Measurements from ENCODE around the gene RAPGEF6. TPM values are rescaled to one million over a fixed set of nuclear protein-coding genes. Genes with fewer than 3 reads are reported as not detected.
"Not testable (repeated sequence)": the region's sequence is repeated elsewhere in the genome, so short reads cannot be mapped to it uniquely, and the experiment has no call there.

The RAPGEF6 gene
- total RNA-seq, 2 donors from 2014 or later, result 15.5 to 43.0 TPM

GRCh38 chr5:131627207-131627865, 7.7 kb downstream of the RAPGEF6 start:
- WGBS, result 60% methylated on average over 4 of the region's 4 CpGs
- Histone ChIP-seq H3K27me3 (replicated peaks; ENCODE audit: insufficient read depth) (no peaks in the 10 kb centered on the region), H3K9me3 (no peaks in the 10 kb centered on the region), H3K4me3 (no peak overlapping the region), H3K4me1 (replicated peaks) (no peaks in the 10 kb centered on the region), H3K36me3 (no peaks in the 10 kb centered on the region), H3K27ac (no peak overlapping the region)
- TF ChIP-seq CTCF (IDR thresholded peaks at IDR 0.05) (no peak), POLR2AphosphoS5 (IDR thresholded peaks at IDR 0.05) (no peak), POLR2A (IDR thresholded peaks at IDR 0.05) (no peak)
- no peak for DNase-seq (ENCODE audit: low spot score)
- intact Hi-C loops (cut with DNase I), result no loop called here

DNA sequence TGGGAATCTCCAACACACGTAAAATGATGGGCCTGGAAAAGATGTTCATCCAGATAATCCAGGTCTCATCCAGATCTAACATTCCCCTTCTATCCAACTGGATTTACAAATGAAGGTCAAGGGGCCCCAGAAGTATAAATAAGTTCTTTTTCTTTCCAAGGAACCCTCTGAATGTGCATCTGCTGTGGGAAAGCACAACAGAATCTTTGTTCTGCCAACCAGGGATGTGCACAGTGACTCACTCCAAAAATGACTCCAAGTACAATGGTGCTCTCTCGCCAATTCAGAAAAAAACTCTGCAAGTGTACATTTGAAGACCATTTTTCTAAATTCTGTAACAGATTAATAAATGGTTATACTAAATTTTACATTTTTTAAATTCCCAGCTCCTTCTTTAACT, 12.4 kb downstream of the RAPGEF6 start:
- no peak for DNase-seq (ENCODE audit: low spot score)
- intact Hi-C loops (cut with DNase I), result no loop called here
- Histone ChIP-seq H3K27ac (no peak overlapping the region), H3K36me3 (no peaks in the 10 kb centered on the region), H3K4me3 (no peak overlapping the region), H3K9me3 (no peaks in the 10 kb centered on the region), H3K4me1 (replicated peaks) (no peaks in the 10 kb centered on the region), H3K27me3 (replicated peaks; ENCODE audit: insufficient read depth) (no peaks in the 10 kb centered on the region)
- 73% methylated on average over 2 of the region's 2 CpGs for WGBS
- no peak for TF ChIP-seq POLR2A (IDR thresholded peaks at IDR 0.05)
- TF ChIP-seq POLR2AphosphoS5 (IDR thresholded peaks at IDR 0.05), result no peak
- TF ChIP-seq CTCF (IDR thresholded peaks at IDR 0.05), result no peak

DNA sequence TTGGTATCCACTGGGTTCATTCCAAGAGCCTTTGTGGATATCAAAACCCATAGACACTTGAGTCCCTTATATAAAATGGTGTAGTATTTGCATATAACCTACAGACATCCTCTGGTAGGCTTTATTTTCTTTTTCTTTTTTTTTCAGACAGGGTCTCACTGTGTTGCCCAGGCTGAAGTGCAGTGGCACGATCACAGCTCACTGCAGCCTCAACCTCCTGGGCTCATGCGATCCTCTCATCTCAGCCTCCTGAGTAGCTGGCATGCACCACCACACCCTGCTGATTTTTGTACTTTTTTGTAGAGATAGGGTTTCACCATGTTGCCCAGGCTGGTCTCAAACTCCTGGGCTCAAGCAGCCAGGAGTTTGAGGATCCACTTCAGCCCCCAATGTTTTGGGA, 13.9 kb downstream of the RAPGEF6 start:
- H3K4me1 ChIP-seq (replicated peaks); H3K9me3 ChIP-seq; H3K27ac ChIP-seq; DNase-seq (ENCODE audit: low spot score); intact Hi-C loops (cut with DNase I); H3K4me3 ChIP-seq; H3K27me3 ChIP-seq (replicated peaks; ENCODE audit: insufficient read depth); H3K36me3 ChIP-seq: not testable (repeated sequence)
- 97% methylated on average over 2 of the region's 2 CpGs for WGBS

- no peaks in the 10 kb centered on the region for H3K36me3 ChIP-seq
- no peak for DNase-seq (ENCODE audit: low spot score)
- no peak overlapping the region for H3K27ac ChIP-seq
- TF ChIP-seq CTCF (IDR thresholded peaks at IDR 0.05), result no peak
- TF ChIP-seq POLR2A (IDR thresholded peaks at IDR 0.05), result no peak
- TF ChIP-seq POLR2AphosphoS5 (IDR thresholded peaks at IDR 0.05), result no peak
- intact Hi-C loops (cut with DNase I), result no loop called here
- H3K9me3 ChIP-seq, result no peaks in the 10 kb centered on the region
- no peak overlapping the region for H3K4me3 ChIP-seq
- no peaks in the 10 kb centered on the region for H3K4me1 ChIP-seq (replicated peaks)
- 83% methylated on average over 8 of the region's 8 CpGs for WGBS
- H3K27me3 ChIP-seq (replicated peaks; ENCODE audit: insufficient read depth), result no peaks in the 10 kb centered on the region
Measured at GRCh38 chr5:131619102-131619501, 15.9 kb downstream of the RAPGEF6 start.

DNA sequence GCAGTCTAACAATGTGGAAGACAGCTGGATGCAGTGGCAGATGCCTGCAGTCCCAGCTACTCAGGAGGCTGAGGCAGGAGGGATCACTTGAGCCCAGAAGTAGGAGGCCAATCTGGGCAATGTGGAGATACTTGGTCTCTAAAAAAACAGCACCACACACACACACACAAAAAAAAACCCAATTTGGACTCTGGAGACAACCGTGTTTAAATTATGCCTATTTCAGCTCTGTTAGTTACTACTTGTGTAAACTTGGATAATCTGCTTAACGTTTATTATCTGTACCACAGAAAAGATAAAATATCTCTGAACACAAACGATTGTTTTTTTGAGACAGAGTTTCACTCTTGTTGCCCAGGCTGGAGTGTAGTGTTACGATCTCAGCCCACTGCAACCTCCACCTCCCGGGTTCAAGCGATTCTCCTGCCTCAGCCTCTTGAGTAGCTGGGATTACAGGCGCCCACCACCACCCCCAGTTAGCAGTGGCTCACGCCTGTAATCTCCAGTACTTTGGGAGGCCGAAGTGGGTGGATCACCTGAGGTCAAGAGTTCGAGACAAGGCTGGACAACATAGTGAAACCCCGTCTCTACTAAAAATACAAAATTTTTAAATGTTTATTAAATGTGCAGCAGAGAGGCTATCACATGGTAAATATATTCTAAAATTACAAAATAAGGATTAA, 17.7 kb downstream of the RAPGEF6 start:
- Histone ChIP-seq H3K27ac (no peak overlapping the region), H3K36me3 (no peaks in the 10 kb centered on the region), H3K4me1 (replicated peaks) (no peaks in the 10 kb centered on the region), H3K9me3 (no peaks in the 10 kb centered on the region), H3K27me3 (replicated peaks; ENCODE audit: insufficient read depth) (no peaks in the 10 kb centered on the region), H3K4me3 (no peak overlapping the region)
- WGBS, result 79% methylated on average over 11 of the region's 11 CpGs
- TF ChIP-seq POLR2AphosphoS5 (IDR thresholded peaks at IDR 0.05), result no peak
- no peak for TF ChIP-seq CTCF (IDR thresholded peaks at IDR 0.05)
- no peak for TF ChIP-seq POLR2A (IDR thresholded peaks at IDR 0.05)
- intact Hi-C loops (cut with DNase I), result no loop called here
- DNase-seq (ENCODE audit: low spot score), result no peak
